Measurements from ENCODE around the gene ADPRS.

Gene ADPRS

DNA sequence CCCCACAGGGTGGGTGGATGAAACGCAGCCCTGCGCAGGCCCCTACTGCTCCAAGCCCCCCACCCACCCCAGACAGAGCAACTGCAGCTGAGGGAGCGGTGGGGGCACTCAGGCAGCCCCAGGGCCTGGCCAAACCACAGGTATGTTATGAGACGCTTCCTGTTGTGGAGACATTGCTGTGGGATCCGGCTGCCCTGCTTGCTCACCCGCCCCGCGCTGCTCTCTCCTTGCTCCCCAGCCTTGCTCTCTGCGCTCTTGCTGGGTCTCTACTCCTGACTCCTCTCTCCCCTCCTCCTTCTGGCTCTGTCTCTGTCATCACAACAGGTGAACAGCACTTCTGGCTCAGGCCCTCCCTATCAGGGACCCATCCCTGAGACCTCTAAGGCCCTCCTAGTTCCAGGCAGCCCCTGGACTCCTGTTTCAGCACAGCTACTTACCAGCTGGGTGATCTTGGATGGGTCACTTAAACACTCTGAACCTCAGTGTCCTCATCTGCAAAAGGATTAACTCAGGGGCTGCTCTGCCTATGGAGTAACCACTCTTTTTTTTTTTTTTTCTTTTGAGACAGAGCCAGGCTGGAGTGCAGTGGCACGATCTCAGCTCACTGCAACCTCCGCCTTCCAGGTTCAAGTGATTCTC is 20.5 kb downstream of the ADPRS start:
- peak in 1 of 2 donors; percentile 32 for DNase-seq

DNA sequence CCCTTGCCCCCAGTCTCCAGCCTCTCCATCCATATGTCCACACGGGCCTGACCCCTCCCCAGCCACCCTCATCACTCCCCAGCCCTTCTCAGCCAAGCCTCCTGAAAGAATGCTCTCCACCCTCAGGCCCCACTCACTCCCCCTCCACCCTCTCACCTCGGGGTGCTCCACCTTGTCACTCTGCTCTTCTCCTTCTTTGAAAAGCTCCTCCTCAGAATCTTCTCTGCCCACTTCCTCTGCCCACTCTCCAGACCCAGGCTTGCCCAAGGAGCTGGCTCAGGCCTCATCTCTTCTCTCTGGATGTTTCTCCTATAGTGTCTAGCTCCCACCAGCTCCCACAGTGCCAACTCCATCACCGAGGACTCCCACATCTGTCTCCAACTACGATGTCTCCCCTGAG is 22.5 kb downstream of the ADPRS start:
- DNase-seq: no peak

- DNase-seq: no peak
These were observed 24.1 kb downstream of the ADPRS start for GRCh38 chr1:36112823-36113222.

- no peak for DNase-seq
These were observed 25.7 kb downstream of the ADPRS start for GRCh38 chr1:36114371-36114770.

GRCh38 chr1:36115200-36115669 is 26.5 kb downstream of the ADPRS start:
- no peak for DNase-seq

DNA sequence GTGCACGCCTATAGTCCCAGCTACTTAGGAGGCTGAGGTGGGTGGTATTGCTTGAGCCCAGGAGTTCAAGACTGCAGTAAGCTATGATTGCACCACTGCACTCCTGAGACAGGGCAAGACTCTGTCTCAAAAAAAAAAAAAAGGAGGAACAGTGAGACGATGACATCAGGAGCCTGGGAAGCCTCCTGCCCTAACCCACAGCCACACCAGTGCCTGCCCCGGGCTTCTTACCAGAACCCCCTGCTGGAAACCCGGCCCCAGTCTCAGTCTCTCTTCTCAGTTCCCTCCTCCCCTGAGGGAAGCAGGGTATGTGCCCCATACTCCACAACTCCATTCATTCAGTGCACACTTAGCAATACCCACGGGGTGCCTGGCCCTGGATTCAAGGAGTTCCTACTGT is 27.2 kb downstream of the ADPRS start:
- DNase-seq: no peak

- no peak for DNase-seq
These were observed 28.2 kb downstream of the ADPRS start for GRCh38 chr1:36116901-36117300.

GRCh38 chr1:36118447-36119204 is 29.9 kb downstream of the ADPRS start:
- no peak for DNase-seq

- no peak for DNase-seq
These were observed 30.8 kb downstream of the ADPRS start for GRCh38 chr1:36119456-36119855.

DNA sequence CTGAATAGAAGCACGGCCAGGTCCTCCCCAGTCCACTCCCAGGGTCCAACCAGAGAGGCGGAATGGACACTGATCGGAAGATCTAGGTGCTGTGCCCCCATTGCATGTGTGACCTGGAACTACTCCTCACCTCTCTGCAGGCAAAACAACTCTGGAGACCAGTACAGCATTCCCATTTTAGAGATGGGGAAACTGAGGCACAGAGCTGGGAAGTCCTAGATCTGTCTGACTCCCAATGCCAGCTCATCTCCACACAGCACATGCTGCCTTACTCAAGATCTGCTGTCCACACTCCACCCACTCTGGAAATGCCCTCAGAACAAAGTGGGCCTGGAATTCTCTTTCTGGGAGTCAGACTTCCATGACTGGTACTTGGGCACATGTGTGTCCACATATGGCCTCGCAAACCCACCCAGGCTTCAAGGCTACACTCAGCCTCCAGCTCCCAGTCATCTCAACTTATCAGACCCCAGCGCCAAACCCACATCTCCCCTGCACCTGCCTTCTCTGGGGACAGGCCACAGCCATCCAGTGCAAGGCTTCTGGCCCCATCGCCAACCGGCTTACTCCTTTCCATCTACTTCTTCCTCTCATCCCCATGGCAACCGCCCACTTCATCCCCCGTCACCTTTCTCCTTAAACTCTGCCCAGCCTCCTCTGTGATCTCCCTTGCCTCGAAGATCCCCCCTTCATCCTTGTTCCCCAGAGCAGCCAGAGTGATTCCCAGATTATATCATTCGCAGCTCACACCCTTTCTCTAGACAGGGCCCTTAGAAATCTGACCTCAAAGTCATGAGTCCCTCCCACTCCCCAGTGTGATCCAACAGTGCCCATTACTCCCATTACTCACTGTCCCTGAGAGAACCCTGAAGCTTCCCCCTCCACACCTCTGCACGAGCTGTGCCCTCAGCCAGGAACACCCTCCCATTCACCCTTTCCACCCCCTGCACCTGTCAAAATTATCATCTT is 33.7 kb downstream of the ADPRS start:
- DNase-seq: no peak

- DNase-seq: no peak
These were observed 34.7 kb downstream of the ADPRS start for GRCh38 chr1:36123356-36123755.

DNA sequence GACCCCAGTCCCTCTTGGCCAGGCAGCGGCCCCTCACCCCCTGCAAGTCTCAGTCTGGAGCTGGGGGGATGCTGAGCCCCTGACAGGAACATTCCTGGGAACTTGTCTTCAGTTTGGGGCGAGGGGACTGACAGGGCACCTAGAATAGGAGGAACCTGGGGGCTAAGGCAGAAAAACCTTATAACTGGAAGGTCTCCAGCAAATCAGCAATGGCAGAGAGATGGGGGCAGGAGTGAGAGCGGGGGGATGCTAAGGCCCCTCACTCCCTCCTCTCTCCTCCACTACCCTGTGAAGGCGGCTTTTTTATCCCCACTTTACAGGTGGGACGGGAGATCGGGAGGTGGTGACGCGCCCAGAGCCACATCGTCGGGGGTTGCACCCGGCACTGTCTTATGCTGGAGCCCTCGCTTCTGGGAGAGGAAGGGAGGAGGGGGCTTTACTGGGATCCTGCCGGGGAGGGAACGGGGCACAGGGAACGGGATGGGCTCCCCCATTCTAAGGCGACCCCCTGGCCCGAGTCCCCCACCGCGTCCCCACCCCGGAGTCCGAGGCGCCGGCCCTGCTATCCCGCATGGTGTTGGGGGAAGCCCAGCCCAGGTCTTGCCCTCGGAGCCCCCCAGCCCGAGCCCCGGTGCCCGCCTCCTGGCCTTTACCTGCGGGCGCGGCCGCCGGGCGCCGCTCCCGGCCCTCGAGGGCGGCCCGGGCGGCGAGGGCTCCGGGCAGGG is 35.9 kb downstream of the ADPRS start:
- no peak for DNase-seq

DNA sequence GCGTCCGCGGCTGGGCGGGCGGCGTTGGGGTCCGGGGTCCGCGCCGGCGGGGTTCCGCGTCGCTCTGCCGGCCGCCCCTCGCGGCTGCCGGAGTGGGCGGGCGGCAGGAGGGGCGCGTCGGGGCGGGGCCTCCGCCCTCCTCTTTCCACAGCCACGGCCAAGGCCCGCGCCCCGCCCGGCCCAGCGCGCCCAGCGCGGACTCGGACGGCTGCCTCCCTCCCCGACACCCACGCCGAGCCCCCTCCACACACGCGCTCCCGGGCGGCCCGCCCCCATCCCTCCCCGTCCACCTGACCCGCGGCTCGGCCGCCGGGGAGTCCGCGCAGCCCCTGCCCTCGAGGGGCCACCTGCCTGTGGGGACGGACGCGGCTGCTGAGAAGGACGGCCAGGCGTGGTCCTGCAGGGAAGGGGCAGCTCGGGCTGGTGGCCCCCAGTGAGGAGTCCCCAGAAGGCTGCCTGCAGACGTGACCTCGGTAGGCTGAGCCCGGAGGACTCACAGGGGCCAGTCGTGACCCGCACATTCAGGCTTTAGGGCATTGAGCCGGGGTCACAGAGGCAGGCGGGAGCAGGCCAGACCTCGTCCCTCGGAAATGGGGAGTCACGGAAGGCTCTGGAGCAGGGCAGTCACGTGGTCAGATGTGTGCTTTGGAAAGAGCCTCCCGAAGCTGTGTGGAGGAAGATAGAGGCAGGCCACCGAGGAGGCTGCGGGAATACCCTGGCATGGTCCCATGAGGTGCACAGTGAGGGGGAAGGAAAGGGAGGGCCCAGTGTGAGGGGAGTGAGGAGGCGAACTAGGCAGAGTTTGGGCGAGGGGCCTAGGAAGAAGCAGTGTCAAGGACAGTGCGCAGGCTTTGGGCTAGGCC is 36.7 kb downstream of the ADPRS start, which contains the start of gene COL8A2:
COL8A2 (minus strand) TSS at position 94 of the 863 bp plus-strand sequence. CDS start 24,980 bp downstream, outside the sequence.
- no peak for DNase-seq

DNA sequence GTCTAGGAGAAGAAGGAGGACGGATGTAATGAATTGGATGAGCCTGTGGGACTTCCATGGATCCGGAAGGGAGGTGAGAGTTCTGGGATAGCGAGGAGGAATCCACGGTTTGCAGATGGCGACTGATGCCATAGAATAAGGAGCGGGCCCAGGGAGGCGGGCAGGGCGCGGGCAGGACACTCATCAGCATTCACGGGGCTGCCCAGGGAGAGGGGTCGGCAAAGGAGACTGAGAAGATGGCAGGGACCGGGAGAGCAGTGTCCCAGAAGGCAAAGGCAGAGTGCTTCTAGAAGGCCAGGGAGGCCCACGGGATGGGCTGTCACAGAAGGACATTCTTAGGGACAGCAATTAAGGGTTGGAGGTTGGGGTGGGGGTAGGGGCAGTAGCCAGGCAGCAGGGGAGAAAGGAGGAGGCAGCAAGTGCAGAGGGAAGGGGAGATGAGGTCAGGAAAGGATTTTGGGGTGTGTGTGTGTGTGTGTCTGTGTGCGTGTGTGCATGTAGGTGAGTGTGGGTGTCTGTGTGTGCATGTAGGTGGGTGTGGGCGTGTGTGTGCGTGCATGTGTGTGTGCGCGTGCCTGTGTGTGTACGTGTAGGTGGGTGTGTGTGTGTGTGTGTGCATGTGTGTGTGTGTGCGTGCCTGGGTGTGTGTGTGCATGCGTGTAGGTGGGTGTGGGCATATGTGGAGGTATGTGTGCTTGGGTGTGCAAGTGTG is 37.5 kb downstream of the ADPRS start:
- DNase-seq: no peak

- no peak for DNase-seq
These were observed 38.3 kb downstream of the ADPRS start for GRCh38 chr1:36126797-36127500.

- no peak for DNase-seq
These were observed 39.6 kb downstream of the ADPRS start for GRCh38 chr1:36128126-36128904.

- no peak for DNase-seq
These were observed 40.2 kb downstream of the ADPRS start for GRCh38 chr1:36128905-36129206.

GRCh38 chr1:36132029-36132428 is 43.3 kb downstream of the ADPRS start:
- no peak for DNase-seq

DNA sequence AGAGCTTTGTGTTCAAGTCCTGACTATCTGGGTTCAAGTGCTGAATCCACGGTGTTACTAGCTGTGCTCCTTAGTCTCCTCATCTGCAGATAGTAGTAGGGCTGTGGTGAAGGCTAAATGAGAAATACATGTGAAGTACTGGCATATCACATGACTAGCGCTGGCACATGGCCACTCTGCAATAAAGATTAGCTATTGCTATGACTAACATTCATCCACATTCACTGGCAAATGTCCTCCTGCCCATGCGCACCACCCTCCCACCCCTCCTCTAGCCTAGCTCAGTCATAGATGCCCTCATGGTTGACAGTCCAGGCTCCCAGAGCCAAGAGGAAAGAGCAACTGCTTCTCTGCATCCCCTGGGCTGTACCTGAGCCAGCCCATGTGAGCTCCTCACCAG is 44.8 kb downstream of the ADPRS start:
- DNase-seq: no peak

DNA sequence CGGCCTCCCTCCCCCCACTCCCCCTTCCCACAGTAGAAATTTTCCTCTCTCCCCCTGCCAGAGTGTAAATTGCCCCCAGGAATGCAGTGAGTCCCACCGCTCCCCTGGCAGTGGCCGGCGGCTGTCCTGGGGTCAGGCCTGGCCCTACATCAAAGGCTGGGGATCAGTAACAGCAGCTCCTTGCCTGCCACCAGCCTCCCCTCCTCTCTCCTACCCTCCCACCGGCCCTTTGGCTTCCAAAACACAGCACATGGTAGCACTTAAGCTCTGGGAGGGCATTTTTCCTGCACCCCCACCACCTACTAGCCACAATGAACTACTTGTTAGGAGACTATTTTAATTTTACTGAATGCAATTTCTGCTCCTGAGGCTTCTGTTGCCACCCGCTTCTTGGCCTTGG is 45.3 kb downstream of the ADPRS start:
- no peak for DNase-seq

All from stimulated activated CD4-positive, alpha-beta T cell treated with anti-CD3 and anti-CD28 coated beads, Interleukin-2, amount 100 ng/mL, for 48 hours (primary cell).